Measurements from ENCODE around the gene POC1A.

Gene POC1A

GRCh38 chr3:52070724-52071621 lies 83.2 kb downstream of the POC1A start:
- DNase-seq = peak in 8 of 58 donors; percentile 17 to 56 (median 28)

GRCh38 chr3:52069855-52070254 lies 84.4 kb downstream of the POC1A start:
- no peak for DNase-seq

GRCh38 chr3:52069135-52069534 lies 85.1 kb downstream of the POC1A start:
- DNase-seq = no peak

GRCh38 chr3:52068730-52069129 lies 85.5 kb downstream of the POC1A start:
- DNase-seq = no peak

GRCh38 chr3:52068055-52068571 lies 86.1 kb downstream of the POC1A start:
- DNase-seq = no peak

GRCh38 chr3:52067526-52067925 lies 86.7 kb downstream of the POC1A start:
- no peak for DNase-seq

GRCh38 chr3:52067046-52067445 lies 87.2 kb downstream of the POC1A start:
- no peak for DNase-seq

GRCh38 chr3:52065264-52065756 lies 88.9 kb downstream of the POC1A start:
- DNase-seq = no peak

- DNase-seq = no peak
Measured at GRCh38 chr3:52064561-52064960, 89.7 kb downstream of the POC1A start.

GRCh38 chr3:52063026-52063723 lies 91.0 kb downstream of the POC1A start:
- DNase-seq = no peak

GRCh38 chr3:52062505-52062904 lies 91.7 kb downstream of the POC1A start:
- no peak for DNase-seq

- DNase-seq = no peak
Measured at GRCh38 chr3:52061121-52061910, 92.9 kb downstream of the POC1A start.

- DNase-seq = no peak
Measured at GRCh38 chr3:52059781-52060180, 94.4 kb downstream of the POC1A start.

- no peak for DNase-seq
Measured at GRCh38 chr3:52057812-52058495, 96.3 kb downstream of the POC1A start.

GRCh38 chr3:52056968-52057811 lies 97.0 kb downstream of the POC1A start:
- peak; percentile 88 to 100 (median 99) for DNase-seq

GRCh38 chr3:52056521-52056967 lies 97.7 kb downstream of the POC1A start, which contains the start of gene DUSP7:
Gene DUSP7, minus strand, starts transcription at chr3:52056571. Its CDS starts 205 bp downstream, at chr3:52056366.
- peak in 49 of 58 donors; percentile 6 to 79 (median 64) for DNase-seq

GRCh38 chr3:52055537-52056351 lies 98.5 kb downstream of the POC1A start:
- DNase-seq = peak in 3 of 58 donors; percentile 19 to 51 (median 27)

Measured in anterior cingulate cortex (tissue), 58 donors.